ENCODE data around the gene SCFD2. TPM values are rescaled to one million over a fixed set of nuclear protein-coding genes. Genes with fewer than 3 reads are reported as not detected.

SCFD2 gene
- polyA plus RNA-seq, 1 of the 3 experiments (the other 2 are of a cell fraction): 14.1 TPM

- TF ChIP-seq MXI1 (IDR thresholded peaks at IDR 0.05; ENCODE audit: low read depth, low read length): no peak
- no peak for TF ChIP-seq EZH2phosphoT487 (IDR thresholded peaks at IDR 0.05; ENCODE audit: borderline replicate concordance, low read depth)
Measured at GRCh38 chr4:53131562-53131925, 234.3 kb downstream of the SCFD2 start (continued).

- H3K4me1 ChIP-seq (ENCODE audit: control insufficient read depth in 1 of 2, insufficient read depth in 2 of 2, low read depth in 1 of 2, low read length in 1 of 2): peaks cover 0 to 4% of the 10 kb centered on the region in 2 experiments; a peak in 2 of 4 replicates
- POLR2A ChIA-PET: no interaction called here
- no peaks in the 10 kb centered on the region for H3K9me3 ChIP-seq
- H3K9ac ChIP-seq: no peak overlapping the region
- no peaks in the 10 kb centered on the region for H3K79me2 ChIP-seq (ENCODE audit: insufficient read depth)
- CTCF ChIA-PET: interaction anchor here (2.0 kb wide), 1 partner anchor 11 kb away, joined by 5 read pairs; no protein-coding TSS in a partner anchor
- H4K20me1 ChIP-seq (ENCODE audit: insufficient read depth): no peaks in the 10 kb centered on the region
- 88% methylated on average over 5 of the region's 5 CpGs for WGBS (ENCODE audit: low lambda C conversion rate)
- no peak for DNase-seq
- no peaks in the 10 kb centered on the region for H3F3A ChIP-seq (replicated peaks; ENCODE audit: insufficient read depth)
- H3K4me3 ChIP-seq (ENCODE audit: low read depth in 2 of 2, low read length in 1 of 2): no peak overlapping the region
- no peaks in the 10 kb centered on the region for H3K27me3 ChIP-seq (ENCODE audit: insufficient read depth)
- no peak overlapping the region for H3K27ac ChIP-seq (ENCODE audit: low read depth in 2 of 2, low read length in 1 of 2)
- H3K4me2 ChIP-seq: no peak overlapping the region
- TF ChIP-seq REST (IDR thresholded peaks at IDR 0.05; ENCODE audit: low read depth, low read length) (no peak), RCOR1 (IDR thresholded peaks at IDR 0.05; ENCODE audit: low read length) (no peak), SMC3 (IDR thresholded peaks at IDR 0.05; ENCODE audit: low read depth, low read length) (no peak), CHD2 (IDR thresholded peaks at IDR 0.05; ENCODE audit: low read length, partially characterized antibody) (no peak)
- H3K36me3 ChIP-seq (replicated peaks in 1 of 2; ENCODE audit: control insufficient read depth in 1 of 2, insufficient read depth in 2 of 2, low read length in 1 of 2): no peaks in the 10 kb centered on the region
- H2AFZ ChIP-seq (ENCODE audit: low read depth): no peak overlapping the region
- no peaks in the 10 kb centered on the region for H3K9me2 ChIP-seq
Measured at GRCh38 chr4:53130896-53131561, 234.8 kb downstream of the SCFD2 start.

GRCh38 chr4:53128706-53129357 is 237.0 kb downstream of the SCFD2 start:
- peaks cover 0 to 4% of the 10 kb centered on the region in 2 experiments; a peak in 2 of 4 replicates for H3K4me1 ChIP-seq (ENCODE audit: control insufficient read depth in 1 of 2, insufficient read depth in 2 of 2, low read depth in 1 of 2, low read length in 1 of 2)
- H3K9ac ChIP-seq: no peak overlapping the region
- no peak for DNase-seq
- POLR2A ChIA-PET: no interaction called here
- H3K9me3 ChIP-seq: no peaks in the 10 kb centered on the region
- no peaks in the 10 kb centered on the region for H3K9me2 ChIP-seq
- H3F3A ChIP-seq (replicated peaks; ENCODE audit: insufficient read depth): no peaks in the 10 kb centered on the region
- CTCF ChIA-PET: no interaction called here
- no peaks in the 10 kb centered on the region for H3K27me3 ChIP-seq (ENCODE audit: insufficient read depth)
- no peaks in the 10 kb centered on the region for H4K20me1 ChIP-seq (ENCODE audit: insufficient read depth)
- H3K79me2 ChIP-seq (ENCODE audit: insufficient read depth): no peaks in the 10 kb centered on the region
- H2AFZ ChIP-seq (ENCODE audit: low read depth): no peak overlapping the region
- WGBS (ENCODE audit: low lambda C conversion rate): 44% methylated on average over 2 of the region's 2 CpGs
- no peaks in the 10 kb centered on the region for H3K36me3 ChIP-seq (replicated peaks in 1 of 2; ENCODE audit: control insufficient read depth in 1 of 2, insufficient read depth in 2 of 2, low read length in 1 of 2)
- H3K4me2 ChIP-seq: no peak overlapping the region
- H3K27ac ChIP-seq (ENCODE audit: low read depth in 2 of 2, low read length in 1 of 2): no peak overlapping the region; a peak in 1 of 4 replicates
- no peak overlapping the region for H3K4me3 ChIP-seq (ENCODE audit: low read depth in 2 of 2, low read length in 1 of 2)
- TF ChIP-seq FOXM1 (IDR thresholded peaks at IDR 0.05; ENCODE audit: low read depth) (no peak), PBX3 (IDR thresholded peaks at IDR 0.05) (no peak), EZH2phosphoT487 (IDR thresholded peaks at IDR 0.05; ENCODE audit: borderline replicate concordance, low read depth) (no peak), NRF1 (IDR thresholded peaks at IDR 0.05; ENCODE audit: low read depth, low read length) (no peak), POLR2AphosphoS5 (IDR thresholded peaks at IDR 0.05; ENCODE audit: low read depth, low read length) (no peak), REST (IDR thresholded peaks at IDR 0.05; ENCODE audit: low read depth, low read length) (no peak), IRF3 (IDR thresholded peaks at IDR 0.05; ENCODE audit: low read depth, low read length) (no peak), RCOR1 (IDR thresholded peaks at IDR 0.05; ENCODE audit: low read length) (no peak), EP300 (IDR thresholded peaks at IDR 0.05; ENCODE audit: borderline replicate concordance in 1 of 2, low read depth in 1 of 2, low read length in 1 of 2) (no peak)
